Fibroblast of lung (primary cell): ENCODE results near the gene COA6.

Experiments
- CTCF ChIP-seq, 2 donors: IDR thresholded peaks in 1 of 2; conservative IDR thresholded peaks in 1 of 2; 1 replicate in 1 of 2; 2 replicates in 1 of 2; pipeline ENCODE4 v1.5.1; 2011 to 2012; ENCODE audit warnings: low read length in 2 of 2, control low read depth in 1 of 2, inconsistent platforms in 1 of 2, low read depth in 1 of 2, mild to moderate bottlenecking in 1 of 2
- EZH2 ChIP-seq: IDR thresholded peaks from 2 replicates; pipeline ENCODE4 v1.5.1; 2012; ENCODE audit warnings: low read length, control low read depth, mild to moderate bottlenecking; ENCODE audit errors: missing control alignments

GRCh38 chr1:234345237-234345636, 28.0 kb upstream of the COA6 start:
- no peak for TF ChIP-seq CTCF (conservative IDR thresholded peaks at IDR 0.05 in 1 of 2, IDR thresholded peaks at IDR 0.05 in 1 of 2; ENCODE audit: low read depth in 1 of 2, low read length in 2 of 2)
- TF ChIP-seq EZH2: no peak
